Loucy (cell line): ENCODE results near the gene TCEANC.
"Not testable (repeated sequence)": the region's sequence is repeated elsewhere in the genome, so short reads cannot be mapped to it uniquely, and the experiment has no call there.

Experiments
- H2AFZ ChIP-seq: fragments of 200-600 bp; sonication (generic); 2 replicates; pipeline ENCODE4 v1.6.0; 2016; ENCODE audit warnings: antibody characterized with exemption, mild to moderate bottlenecking, low read length, moderate library complexity
- H3F3A ChIP-seq: fragments of 200-600 bp; 2 replicates; pipeline ENCODE4 v1.6.0; 2016; ENCODE audit warnings: antibody characterized with exemption, low read depth, mild to moderate bottlenecking
- H3K27me3 ChIP-seq: fragments of 200-600 bp; sonication (generic); 2 replicates; pipeline ENCODE4 v1.6.1; 2014; ENCODE audit warnings: low read length, mild to moderate bottlenecking; ENCODE audit not compliant: insufficient read depth, poor library complexity, severe bottlenecking
- H3K36me3 ChIP-seq: fragments of 200-600 bp; sonication (generic); 2 replicates; pipeline ENCODE4 v1.6.1; 2016; ENCODE audit warnings: low read length; ENCODE audit not compliant: insufficient read depth
- H3K4me1 ChIP-seq: fragments of 200-600 bp; sonication (generic); 2 replicates; pipeline ENCODE4 v1.5.1; 2014; ENCODE audit warnings: low read length, mild to moderate bottlenecking; ENCODE audit not compliant: insufficient read depth, poor library complexity, severe bottlenecking
- H3K4me2 ChIP-seq: fragments of 200-600 bp; sonication (generic); 2 replicates; pipeline ENCODE4 v1.6.0; 2014; ENCODE audit warnings: antibody characterized with exemption, low read length, low read depth, mild to moderate bottlenecking; ENCODE audit not compliant: poor library complexity, severe bottlenecking
- H3K4me3 ChIP-seq: fragments of 200-600 bp; sonication (generic); 2 replicates; pipeline ENCODE4 v1.5.1; 2014; ENCODE audit warnings: low read length, mild to moderate bottlenecking, mixed read lengths; ENCODE audit not compliant: poor library complexity, severe bottlenecking
- H3K79me2 ChIP-seq: fragments of 200-600 bp; sonication (generic); 2 replicates; pipeline ENCODE4 v1.6.1; 2014; ENCODE audit warnings: low read length; ENCODE audit not compliant: insufficient read depth
- H3K9ac ChIP-seq: fragments of 200-600 bp; sonication (generic); 2 replicates; pipeline ENCODE4 v1.6.0; 2014; ENCODE audit warnings: mild to moderate bottlenecking, low read depth, low read length, moderate library complexity; ENCODE audit not compliant: poor library complexity, severe bottlenecking
- H3K9me2 ChIP-seq: fragments of 200-600 bp; sonication (generic); replicated peaks from 2 replicates; pipeline ENCODE4 v1.6.1; 2016; ENCODE audit warnings: low read depth, low read length, mixed read lengths
- H3K9me3 ChIP-seq: fragments of 200-600 bp; sonication (generic); 2 replicates; pipeline ENCODE4 v1.6.1; 2014; ENCODE audit warnings: mild to moderate bottlenecking, antibody characterized with exemption, low read length, low read depth; ENCODE audit not compliant: insufficient read depth
- H4K20me1 ChIP-seq: fragments of 200-600 bp; sonication (generic); 2 replicates; pipeline ENCODE4 v1.6.0; 2014; ENCODE audit warnings: antibody characterized with exemption, low read length, mild to moderate bottlenecking; ENCODE audit not compliant: insufficient read depth, poor library complexity, severe bottlenecking
- EZH2phosphoT487 ChIP-seq: fragments of 200-600 bp; IDR thresholded peaks from 2 replicates; pipeline ENCODE4 v1.6.1; 2018; ENCODE audit warnings: antibody characterized with exemption, mild to moderate bottlenecking, moderate library complexity, borderline replicate concordance
- TF ChIP-seq, protein P1 (sequence below): fragments of 200-600 bp; sonication (generic); conservative IDR thresholded peaks from 2 replicates; pipeline ENCODE4 v1.5.1; 2014; ENCODE audit warnings: mild to moderate bottlenecking, antibody characterized with exemption, low read length

The TCEANC gene

DNA sequence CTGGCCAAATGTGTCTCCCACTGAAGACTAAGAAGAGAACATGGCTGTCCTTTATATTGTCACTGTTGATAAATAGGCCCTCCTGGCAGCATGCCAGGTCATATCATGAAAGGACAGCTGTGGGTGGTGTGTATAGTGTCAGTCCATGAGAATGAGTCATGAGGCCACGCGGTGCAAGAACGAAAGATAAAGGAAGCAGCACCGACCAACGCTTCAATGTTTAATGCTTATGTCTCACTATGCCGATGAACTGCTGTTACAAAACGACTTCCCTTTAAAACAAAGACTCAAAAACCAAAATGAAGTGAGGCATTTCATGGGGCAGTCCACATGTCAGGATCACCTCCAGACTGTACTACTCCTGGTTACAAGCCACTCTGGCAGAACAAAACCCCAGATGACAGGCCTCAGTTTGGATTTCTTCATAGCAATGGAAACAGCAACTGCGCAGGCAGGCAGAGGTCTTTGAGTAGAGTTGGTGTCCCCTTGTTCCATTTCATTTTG, 5.2 kb upstream of the TCEANC start:
- Histone ChIP-seq H3K4me2 (peak overlapping the region; percentile 58), H3K79me2 (peaks cover 4% of the 10 kb centered on the region), H3K9me2 (no peaks in the 10 kb centered on the region), H3K4me1 (peaks cover 11% of the 10 kb centered on the region), H3F3A (no peaks in the 10 kb centered on the region), H3K4me3 (no peak overlapping the region), H3K9me3 (no peaks in the 10 kb centered on the region), H4K20me1 (no peaks in the 10 kb centered on the region), H3K9ac (peak overlapping the region; percentile 42), H3K36me3 (no peaks in the 10 kb centered on the region), H3K27me3 (no peaks in the 10 kb centered on the region), H2AFZ (peak overlapping the region; percentile 84)
- TF ChIP-seq, protein P1, sequence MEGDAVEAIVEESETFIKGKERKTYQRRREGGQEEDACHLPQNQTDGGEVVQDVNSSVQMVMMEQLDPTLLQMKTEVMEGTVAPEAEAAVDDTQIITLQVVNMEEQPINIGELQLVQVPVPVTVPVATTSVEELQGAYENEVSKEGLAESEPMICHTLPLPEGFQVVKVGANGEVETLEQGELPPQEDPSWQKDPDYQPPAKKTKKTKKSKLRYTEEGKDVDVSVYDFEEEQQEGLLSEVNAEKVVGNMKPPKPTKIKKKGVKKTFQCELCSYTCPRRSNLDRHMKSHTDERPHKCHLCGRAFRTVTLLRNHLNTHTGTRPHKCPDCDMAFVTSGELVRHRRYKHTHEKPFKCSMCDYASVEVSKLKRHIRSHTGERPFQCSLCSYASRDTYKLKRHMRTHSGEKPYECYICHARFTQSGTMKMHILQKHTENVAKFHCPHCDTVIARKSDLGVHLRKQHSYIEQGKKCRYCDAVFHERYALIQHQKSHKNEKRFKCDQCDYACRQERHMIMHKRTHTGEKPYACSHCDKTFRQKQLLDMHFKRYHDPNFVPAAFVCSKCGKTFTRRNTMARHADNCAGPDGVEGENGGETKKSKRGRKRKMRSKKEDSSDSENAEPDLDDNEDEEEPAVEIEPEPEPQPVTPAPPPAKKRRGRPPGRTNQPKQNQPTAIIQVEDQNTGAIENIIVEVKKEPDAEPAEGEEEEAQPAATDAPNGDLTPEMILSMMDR: no peak
- TF ChIP-seq EZH2phosphoT487: no peak

DNA sequence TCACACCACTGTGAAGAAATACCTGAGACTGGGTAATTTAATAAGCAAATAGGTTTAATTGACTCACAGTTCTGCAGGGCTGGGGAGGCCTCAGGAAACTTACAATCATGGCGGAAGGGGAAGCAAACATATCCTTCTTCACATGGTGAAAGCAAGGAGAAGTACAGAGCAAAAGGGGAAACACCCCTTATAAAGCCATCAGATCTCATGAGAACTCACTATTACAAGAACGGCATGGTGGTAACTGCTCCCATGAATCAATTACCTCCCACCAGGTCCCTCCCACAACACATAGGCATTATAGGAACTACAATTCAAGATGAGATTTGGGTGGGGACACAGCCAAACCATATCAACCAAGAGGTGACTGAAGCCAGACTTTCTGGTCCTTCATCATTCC, 4.6 kb upstream of the TCEANC start:
- H4K20me1 ChIP-seq, H3K9me2 ChIP-seq, H3K9me3 ChIP-seq, H2AFZ ChIP-seq, H3K27me3 ChIP-seq, H3F3A ChIP-seq, H3K79me2 ChIP-seq, H3K36me3 ChIP-seq, H3K4me3 ChIP-seq: not testable (repeated sequence)
- peaks cover 11% of the 10 kb centered on the region for H3K4me1 ChIP-seq
- peak overlapping the region; percentile 58 for H3K4me2 ChIP-seq
- H3K9ac ChIP-seq: peak overlapping the region; percentile 42

DNA sequence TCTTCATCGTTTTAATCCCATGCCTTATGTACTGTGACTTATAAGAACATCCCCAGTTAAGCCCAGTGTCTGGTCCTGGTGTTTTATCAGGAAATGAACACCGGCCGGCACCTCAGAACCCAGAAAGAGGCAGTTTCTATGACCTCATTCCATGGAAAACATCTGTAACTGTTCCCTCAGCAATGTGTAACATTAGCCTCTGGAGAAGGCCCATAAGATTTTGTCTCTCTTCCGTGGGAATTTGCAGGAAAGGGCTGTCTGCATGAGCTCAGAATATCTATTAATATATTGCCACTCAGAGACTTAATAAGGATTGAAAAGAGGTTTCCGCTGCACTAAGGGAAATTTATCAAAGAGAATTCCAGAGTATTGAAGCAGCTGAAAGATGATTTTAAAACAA, 3.1 kb upstream of the TCEANC start:
- Histone ChIP-seq H3K27me3 (no peaks in the 10 kb centered on the region), H3K9me2 (no peaks in the 10 kb centered on the region), H3K36me3 (no peaks in the 10 kb centered on the region), H3K9me3 (no peaks in the 10 kb centered on the region), H3K4me1 (peaks cover 21% of the 10 kb centered on the region), H4K20me1 (no peaks in the 10 kb centered on the region), H3K4me2 (no peak overlapping the region), H2AFZ (no peak overlapping the region), H3K79me2 (peaks cover 11% of the 10 kb centered on the region), H3K4me3 (no peak overlapping the region), H3K9ac (no peak overlapping the region), H3F3A (peaks cover 5% of the 10 kb centered on the region; the same call in 1 of the 2 replicates)
- TF ChIP-seq, protein P1: no peak
- TF ChIP-seq EZH2phosphoT487: no peak

DNA sequence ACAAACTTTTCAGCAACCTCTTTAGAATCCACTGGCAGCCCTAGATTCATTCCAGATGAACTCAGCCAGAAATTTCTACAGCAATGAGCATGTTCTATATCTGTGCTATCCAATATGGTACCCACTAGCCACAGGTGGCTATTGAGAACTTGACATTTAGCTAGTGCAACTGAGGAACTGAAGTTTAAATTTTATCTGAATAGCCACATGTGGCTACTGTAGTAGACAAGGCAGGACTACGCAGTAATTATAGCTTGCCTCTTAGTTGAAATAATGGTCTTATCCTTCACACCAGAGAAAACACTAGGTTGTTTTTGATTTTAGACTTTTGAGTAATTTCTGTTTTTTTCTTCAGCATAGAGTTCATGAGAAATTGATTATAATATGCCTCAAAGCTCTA, 2.6 kb upstream of the TCEANC start:
- H3K9ac ChIP-seq: no peak overlapping the region
- H3K4me3 ChIP-seq: no peak overlapping the region
- H2AFZ ChIP-seq: no peak overlapping the region
- no peaks in the 10 kb centered on the region for H3K27me3 ChIP-seq
- no peaks in the 10 kb centered on the region for H4K20me1 ChIP-seq
- TF ChIP-seq, protein P1: no peak
- TF ChIP-seq EZH2phosphoT487: no peak
- H3K9me2 ChIP-seq: no peaks in the 10 kb centered on the region
- peaks cover 21% of the 10 kb centered on the region for H3K4me1 ChIP-seq
- no peaks in the 10 kb centered on the region for H3K36me3 ChIP-seq
- no peak overlapping the region for H3K4me2 ChIP-seq
- peaks cover 11% of the 10 kb centered on the region for H3K79me2 ChIP-seq
- H3K9me3 ChIP-seq: no peaks in the 10 kb centered on the region
- peaks cover 5% of the 10 kb centered on the region; the same call in 1 of the 2 replicates for H3F3A ChIP-seq
